ENCODE measurements around the gene UAP1L1.
A peak's percentile ranks its signal among the peaks of the same experiment; 100 is the strongest.
"Not testable (repeated sequence)": the region's sequence is repeated elsewhere in the genome, so short reads cannot be mapped to it uniquely, and the experiment has no call there.

Gene UAP1L1

DNA sequence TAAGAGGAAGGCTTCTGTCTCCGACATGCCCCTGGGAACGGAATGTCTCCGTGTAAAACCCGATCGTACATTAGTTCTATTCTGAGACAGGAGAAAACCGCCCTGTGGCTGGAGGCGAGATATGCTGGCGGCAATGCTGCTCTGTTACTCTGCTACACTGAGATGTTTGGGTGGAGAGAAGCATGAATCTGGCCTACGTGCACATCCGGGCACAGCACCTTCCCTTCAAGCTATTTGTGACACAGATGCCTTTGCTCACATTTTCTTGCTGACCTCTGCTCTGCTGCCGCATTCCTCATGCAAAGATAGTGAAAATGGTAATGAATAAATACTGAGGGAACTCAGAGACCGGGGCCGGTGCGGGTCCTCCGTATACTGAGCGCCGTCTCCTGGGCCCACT, 39.4 kb downstream of the UAP1L1 start:
- DNase-seq = no peak

DNA sequence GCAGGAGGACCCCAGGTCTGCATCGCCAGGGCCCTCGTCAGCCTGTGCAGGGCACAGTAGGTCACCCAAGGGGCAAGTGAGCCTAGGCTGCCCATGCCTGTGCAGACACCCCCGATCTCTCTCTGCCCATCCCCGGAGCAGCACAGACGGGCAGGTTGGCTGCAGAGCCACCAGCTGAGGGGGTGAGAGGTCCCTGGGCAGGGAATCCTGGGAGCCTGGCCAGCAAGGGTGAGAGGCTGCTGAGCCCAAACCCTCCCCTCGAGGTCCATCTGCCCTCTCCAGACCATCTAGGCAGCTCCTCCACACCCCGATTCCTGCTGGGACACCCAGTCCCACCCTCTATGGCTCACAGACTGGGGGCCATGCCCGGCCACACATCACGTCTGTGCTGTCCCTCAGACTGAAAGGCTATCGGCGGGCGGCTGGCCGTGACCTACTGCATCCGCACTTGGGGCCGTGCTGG, 40.0 kb downstream of the UAP1L1 start:
- DNase-seq = no peak

DNA sequence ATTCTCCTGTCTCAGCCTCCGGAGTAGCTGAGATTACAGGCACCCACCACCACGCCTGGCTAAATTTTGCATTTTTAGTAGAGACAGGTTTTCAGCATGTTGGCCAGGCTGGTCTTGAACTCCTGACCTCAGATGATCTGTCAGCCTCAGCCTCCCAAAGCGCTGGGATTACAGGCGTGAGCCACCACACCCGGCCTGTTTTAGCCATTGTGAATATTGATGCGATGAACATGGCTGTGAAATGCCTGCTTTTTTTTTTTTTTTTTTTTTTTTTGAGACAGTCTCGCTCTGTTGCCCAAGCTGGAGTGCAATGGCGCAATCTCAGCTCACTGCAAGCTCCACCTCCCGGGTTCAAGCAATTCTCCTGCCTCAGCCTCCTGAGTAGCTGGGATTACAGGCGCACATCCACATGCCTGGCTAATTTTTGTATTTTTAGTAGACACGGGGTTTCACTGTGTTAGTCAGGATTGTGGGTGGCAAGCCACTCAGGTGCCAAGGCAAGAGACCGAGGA, 40.8 kb downstream of the UAP1L1 start:
- DNase-seq = not testable (repeated sequence)

DNA sequence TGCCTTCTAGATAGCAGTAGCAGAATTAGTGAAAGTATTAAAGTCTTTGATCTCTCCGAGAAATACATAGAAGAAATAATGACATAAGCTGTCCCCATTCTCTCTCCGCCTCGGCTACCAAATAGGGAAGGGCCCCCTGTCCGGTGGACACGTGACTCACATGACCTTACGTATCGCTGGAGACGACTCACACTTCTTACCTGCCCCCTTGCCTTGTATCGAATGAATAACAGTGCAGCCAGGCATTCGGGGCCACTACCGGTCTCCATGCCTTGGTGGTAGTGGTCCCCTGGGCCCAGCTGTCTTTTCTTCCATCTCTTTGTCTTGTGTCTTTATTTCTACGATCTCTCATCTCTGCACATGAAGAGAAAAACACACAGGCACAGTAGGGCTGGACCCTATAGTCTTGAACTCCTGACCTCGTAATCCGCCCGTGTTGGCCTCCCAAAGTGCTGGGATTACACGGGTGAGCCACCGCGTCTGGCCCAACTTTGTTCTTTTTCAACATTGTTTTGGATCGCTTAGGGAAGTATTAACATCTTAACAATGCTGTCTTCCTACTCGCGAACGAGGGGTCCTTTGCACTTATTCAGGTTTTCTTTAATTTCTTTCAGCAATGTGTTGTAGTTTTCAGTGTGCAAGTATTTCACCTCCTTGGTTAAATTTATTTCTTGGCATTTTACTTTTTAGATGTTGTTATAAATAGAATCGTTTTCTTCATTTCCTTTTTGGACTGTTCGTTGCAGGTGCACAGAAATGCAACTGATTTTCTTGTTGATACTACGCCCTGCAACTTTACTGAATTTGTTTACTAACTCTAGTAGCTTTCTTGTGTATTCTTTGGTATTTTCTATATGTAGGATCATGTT, 44.8 kb downstream of the UAP1L1 start:
- DNase-seq = not testable (repeated sequence)

DNA sequence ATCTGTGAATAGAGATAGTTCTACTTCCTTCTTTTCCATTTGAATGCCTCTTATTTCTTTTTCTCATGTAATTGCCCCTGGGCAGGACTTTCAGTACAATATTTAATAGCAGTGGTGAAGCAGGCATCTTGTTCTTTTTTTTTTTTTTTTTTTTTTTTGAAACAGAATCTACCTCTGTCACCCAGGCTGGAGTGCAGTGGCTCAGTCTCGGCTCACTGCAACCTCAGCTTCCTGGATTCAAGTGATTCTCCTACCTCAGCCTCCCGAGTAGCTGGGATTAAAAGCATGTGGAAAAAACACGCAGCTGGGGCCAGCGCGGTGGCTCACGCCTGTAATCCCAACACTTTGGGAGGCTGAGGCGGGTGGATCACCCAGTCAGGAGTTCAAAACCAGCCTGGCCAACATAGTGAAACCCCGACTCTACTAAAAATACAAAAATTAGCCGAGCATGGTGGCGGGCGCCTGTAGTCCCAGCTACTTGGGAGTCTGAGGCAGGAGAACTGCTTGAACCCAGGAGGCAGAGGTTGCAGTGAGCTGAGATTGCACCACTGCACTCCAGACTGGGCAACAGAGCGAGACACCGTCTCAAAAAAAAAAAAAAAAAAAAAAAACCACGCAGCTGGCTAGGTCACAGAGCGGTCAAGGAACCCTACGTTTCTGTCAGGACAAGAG, 45.6 kb downstream of the UAP1L1 start:
- not testable (repeated sequence) for DNase-seq

DNA sequence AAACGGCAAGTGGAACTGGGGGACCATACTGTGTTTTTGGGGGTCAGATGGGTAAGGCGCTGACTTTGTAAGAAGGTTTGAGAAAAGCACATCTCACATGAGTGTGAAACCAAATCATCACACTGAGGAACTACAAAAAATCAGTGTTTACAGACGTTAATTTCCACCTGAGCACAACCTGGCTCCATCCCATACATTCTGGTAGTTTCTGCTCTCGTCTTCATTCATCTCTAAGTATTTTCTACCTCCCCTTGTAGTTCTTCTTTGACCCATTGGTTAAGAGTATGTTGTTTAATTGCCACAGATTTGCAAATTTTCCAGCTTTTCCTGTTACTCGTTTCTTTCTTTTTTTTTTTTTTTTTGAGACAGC, 46.1 kb downstream of the UAP1L1 start:
- no peak for DNase-seq

DNA sequence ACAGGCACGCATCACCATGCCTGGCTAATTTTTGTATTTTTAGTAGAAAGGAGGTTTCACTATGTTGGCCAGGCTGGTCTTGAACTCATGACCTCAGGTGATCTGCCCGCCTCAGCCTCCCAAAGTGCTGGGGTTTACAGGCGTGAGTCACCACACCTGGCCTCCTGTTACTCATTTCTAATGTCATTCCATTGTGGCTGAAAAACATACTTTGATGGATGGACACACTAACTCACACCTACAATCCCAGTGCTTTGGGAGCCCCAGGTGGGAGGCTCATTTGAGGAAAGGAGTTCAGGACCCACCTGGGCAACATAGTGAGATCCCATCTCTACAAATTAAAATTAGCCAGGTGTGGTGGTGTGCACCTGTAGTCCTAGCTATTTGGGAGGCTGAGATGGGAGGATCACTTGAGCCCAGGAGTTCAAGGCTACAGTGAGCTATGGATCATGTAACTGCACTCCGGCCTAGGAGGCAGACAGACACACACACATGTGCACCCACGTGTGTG, 46.7 kb downstream of the UAP1L1 start:
- DNase-seq = not testable (repeated sequence)

DNA sequence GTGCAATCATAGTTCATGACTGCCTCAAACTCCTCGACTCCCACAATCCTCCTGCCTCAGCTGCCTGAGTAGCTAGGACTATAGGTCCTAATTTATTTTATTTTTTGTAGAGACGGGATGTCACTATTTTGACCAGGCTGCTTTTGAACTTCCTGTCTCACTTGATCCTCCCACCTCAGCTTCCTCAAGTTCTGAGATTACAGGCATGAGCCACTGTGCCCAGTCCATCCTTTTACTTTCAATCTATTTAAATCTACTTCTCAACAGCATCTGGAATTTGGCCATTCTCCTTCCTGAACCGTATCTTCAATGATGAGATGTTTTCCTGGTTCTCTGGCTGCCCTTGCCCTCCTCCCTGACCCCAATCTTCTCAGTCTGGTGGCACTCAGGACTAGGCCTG, 49.5 kb downstream of the UAP1L1 start:
- DNase-seq = no peak

DNA sequence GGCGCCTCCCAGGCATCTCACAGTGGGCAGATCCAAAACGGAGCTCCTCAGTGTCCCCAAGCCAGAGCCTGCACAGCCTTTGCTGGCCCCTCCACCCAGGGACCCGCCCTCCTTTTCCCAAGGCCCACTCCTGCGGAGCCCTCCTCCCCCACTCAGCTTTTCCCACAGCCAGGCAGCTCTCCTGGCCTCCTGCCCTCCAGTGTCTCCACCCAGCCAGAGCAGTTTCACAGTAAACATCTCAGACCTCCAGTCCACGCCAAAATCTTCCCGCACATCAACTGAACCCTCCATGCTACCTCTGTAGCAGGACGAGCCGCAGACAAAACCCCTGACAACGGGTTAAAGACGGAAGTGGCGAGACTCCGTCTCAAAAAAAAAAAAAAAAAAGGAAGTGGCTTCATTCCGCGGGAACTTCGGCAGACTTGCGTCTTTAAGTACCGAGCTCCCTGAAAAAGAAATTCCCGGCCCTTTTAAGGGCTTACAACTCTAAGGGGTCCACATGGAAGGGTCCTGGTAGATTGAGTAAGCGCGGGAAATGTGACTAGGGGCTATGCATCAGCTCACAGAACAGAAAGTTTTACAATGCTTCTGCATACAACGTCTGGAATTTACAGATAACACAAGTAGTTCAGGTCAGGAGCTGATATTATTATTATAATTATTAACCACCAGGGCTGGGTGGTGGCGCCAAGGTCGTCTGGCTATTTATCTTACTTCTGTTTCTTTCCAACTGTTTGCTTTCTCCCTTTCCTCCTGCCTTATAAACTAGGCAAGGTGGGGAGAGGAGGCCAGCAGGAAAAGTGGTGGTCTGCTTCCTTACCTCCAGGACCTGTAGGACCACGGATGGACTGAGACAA, 50.2 kb downstream of the UAP1L1 start:
- DNase-seq = no peak

DNA sequence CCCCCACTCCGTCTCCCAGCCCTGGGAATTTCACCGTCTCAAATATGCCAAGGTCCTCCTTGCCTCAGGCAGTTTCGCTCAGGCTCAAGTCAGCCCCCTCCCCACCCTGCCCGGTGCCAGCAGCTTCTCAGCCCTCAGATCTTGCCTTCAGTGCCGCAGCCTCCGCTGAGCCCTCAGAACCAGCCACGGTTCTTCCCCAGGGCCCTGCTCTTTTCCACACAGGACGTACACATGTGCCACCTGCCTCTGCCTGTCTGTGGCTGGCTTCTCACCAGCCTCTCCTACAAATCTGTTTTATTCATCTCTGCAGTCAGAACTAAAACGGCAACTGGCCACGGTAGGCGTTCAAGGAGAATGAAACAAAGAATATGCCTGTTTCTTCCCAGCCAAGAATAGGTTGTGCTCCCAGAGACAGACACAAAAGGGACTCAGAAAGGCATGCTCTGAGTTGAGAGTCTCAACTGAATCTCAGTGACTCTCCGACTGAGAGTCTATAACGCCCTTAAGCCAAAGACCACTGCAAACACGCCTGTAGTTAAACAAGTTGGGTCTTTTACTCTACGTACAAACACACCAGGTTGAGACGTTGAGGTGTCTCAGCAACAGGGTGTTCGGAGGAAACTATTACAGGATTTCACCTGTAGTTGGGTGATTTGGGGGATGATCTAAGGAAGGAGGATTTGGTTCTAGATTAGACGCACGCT, 51.0 kb downstream of the UAP1L1 start:
- no peak for DNase-seq

DNA sequence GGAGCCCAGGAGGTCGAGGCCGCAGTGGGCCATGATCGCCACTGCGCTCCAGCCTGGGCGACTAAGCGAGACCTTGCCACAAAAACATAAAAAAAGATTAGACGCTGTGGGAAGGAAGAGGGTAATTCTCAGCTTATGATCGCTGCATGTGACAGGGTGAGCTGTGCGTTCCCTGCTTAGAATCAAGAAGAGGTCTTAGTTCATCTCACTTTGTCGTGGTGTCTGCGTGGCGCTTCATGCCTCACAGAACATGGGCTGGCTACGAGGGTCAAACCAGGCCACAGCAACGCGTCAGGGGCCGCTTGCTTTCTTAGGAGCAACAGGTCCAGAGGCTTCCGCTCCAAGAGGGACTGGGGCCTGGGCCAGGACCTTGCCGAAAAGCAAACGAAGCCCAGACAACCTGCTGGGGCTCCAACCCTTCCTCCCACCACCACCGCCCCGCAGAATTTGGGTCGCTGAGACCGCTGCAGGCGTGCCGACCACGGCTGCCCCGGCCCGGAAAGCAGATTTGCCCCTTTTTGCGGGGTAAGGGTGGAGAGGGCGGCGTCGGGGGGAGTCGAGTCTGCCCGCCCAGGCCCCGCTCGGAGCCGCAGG, 51.6 kb downstream of the UAP1L1 start:
- DNase-seq = peak in 1 of 2 experiments; percentile 13

DNA sequence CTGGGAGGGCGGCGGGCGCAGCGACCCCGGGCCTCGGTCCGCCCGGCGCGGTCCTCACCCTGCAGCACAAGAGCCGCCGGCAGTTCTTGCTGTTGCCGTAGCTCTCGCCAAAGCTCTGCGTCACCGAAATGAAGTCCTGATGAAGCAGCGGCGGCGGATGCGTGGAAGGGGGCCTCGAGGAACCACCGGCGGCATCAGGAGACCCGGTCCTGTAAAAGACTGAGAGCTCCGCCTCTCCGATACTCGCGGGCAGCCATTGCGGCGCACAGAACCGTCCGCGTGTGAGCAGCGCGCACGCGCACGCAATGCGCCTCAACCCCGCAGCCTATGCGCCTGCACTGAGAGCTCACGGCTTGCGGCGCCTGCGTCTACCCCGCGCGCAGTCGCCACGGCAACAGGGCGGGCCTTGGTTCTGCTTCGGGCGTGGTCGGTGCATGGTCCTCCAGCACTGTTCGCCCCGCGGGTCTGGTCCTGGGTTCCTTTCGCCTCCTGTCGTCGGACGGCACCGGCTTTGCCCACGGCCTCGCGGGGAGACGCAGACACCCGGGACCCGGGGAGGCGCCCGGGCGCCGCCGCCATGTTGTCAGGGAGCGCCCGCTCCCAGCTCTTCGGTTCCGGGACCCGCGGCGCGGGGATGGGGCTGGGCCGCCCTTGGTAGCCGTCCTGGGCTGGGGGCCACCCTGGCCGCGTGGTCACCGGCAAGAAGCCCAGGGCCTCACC, 52.3 kb downstream of the UAP1L1 start:
- DNase-seq = peak; percentile 88 to 93

DNA sequence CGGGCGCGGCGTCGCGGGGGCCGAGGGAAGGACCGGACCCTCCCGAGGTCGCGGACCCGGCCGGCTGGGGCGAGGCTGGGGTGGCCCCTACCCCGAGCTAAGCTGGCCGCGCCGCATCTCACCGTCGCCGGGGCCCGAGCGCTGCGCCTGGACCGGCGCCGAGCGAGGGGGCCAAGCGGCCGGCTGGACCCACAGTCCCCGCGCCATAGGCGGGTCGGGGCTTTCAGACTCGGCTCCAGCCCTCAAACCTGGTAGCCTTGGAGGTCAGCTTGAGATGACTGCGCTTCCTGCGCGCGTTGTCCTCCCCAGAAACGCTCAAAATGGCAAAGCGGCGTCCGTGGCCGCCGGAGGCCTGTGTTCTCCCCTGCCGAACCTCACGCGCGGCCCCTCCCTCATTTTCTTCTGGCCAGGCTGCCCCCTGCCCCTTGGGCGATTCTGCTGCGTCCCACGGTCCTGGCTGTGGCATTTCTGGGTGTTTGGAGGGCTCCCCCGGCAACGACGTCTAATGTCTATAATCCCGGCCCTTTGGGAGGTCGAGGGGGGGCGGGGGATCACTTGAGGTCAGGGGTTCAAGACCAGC, 52.9 kb downstream of the UAP1L1 start:
- peak in 1 of 2 experiments; percentile 21 for DNase-seq

Data from SHP77 (cell line).